HEK293 (cell line): Measurements from ENCODE around the gene PRSS12.

Experiments used
- CTCF ChIA-PET: fragments of 350-600 bp; formaldehyde crosslinking; extraction: SDS; loops from one replicate; lab custom pipeline; 2021; ENCODE audit warnings: antibody characterized with exemption; lab: Yijun Ruan, JAX
- POLR2A ChIA-PET: fragments of 300-600 bp; formaldehyde crosslinking; extraction: SDS; loops from one replicate; lab custom pipeline; 2020; ENCODE audit warnings: antibody characterized with exemption, inconsistent platforms; lab: Yijun Ruan, JAX
- H3K27ac ChIP-seq: fragments of 200-500 bp; sonication (Bioruptor generic); 2 replicates; pipeline ENCODE4 v1.5.1; 2014; ENCODE audit warnings: low read depth, low read length, control low read depth, inconsistent platforms; ENCODE audit errors: extremely low read depth
- H3K36me3 ChIP-seq, 2 experiments: fragments of 200-500 bp in 1 of 2; sonication (Bioruptor generic) in 1 of 2; 1 replicate in 1 of 2; 2 replicates in 1 of 2; pipeline ENCODE4 v1.5.1; 2014 to 2017; ENCODE audit warnings: inconsistent platforms in 2 of 2, low read length in 2 of 2; ENCODE audit not compliant: control insufficient read depth in 2 of 2, insufficient read depth in 1 of 2
- H3K4me1 ChIP-seq: fragments of 200-500 bp; sonication (Bioruptor generic); 2 replicates; pipeline ENCODE4 v1.5.1; 2014; ENCODE audit warnings: mild to moderate bottlenecking, low read length, inconsistent platforms; ENCODE audit not compliant: control insufficient read depth, insufficient read depth
- H3K4me3 ChIP-seq: 2 replicates; pipeline ENCODE4 v1.5.1; 2011; ENCODE audit warnings: low read depth, mild to moderate bottlenecking, control low read depth, low read length, moderate library complexity
- H3K9me3 ChIP-seq: fragments of 200-500 bp; sonication (Bioruptor generic); 2 replicates; pipeline ENCODE4 v1.5.1; 2014; ENCODE audit warnings: low read depth, low read length, inconsistent platforms; ENCODE audit not compliant: control insufficient read depth, insufficient read depth
- BCL11A ChIP-seq: fragments of 450-650 bp; formaldehyde crosslinking; IDR thresholded peaks from 2 replicates; pipeline ENCODE4 v1.5.1; 2016; ENCODE audit warnings: low read depth, missing biosample characterization, missing genetic modification characterization
- EGR2 ChIP-seq: fragments of 450-650 bp; formaldehyde crosslinking; IDR thresholded peaks from 2 replicates; pipeline ENCODE4 v1.5.1; 2016; ENCODE audit warnings: low read depth, missing biosample characterization, missing genetic modification characterization
- GLIS1 ChIP-seq: fragments of 450-650 bp; formaldehyde crosslinking; IDR thresholded peaks from 2 replicates; pipeline ENCODE4 v1.5.1; 2016; ENCODE audit warnings: missing biosample characterization, missing genetic modification characterization
- GLIS2 ChIP-seq: fragments of 450-650 bp; formaldehyde crosslinking; IDR thresholded peaks from 2 replicates; pipeline ENCODE4 v1.5.1; 2016; ENCODE audit warnings: missing biosample characterization, missing genetic modification characterization
- KLF9 ChIP-seq: fragments of 450-650 bp; formaldehyde crosslinking; IDR thresholded peaks from 2 replicates; pipeline ENCODE4 v1.5.1; 2016; ENCODE audit warnings: missing biosample characterization, missing genetic modification characterization, low read depth
- OVOL3 ChIP-seq: fragments of 450-650 bp; formaldehyde crosslinking; IDR thresholded peaks from 2 replicates; pipeline ENCODE4 v1.5.1; 2016; ENCODE audit warnings: missing biosample characterization, missing genetic modification characterization
- SCRT2 ChIP-seq: fragments of 450-650 bp; formaldehyde crosslinking; IDR thresholded peaks from 2 replicates; pipeline ENCODE4 v1.5.1; 2016; ENCODE audit warnings: missing biosample characterization, missing genetic modification characterization
- ZFP3 ChIP-seq: fragments of 450-650 bp; formaldehyde crosslinking; IDR thresholded peaks from 2 replicates; pipeline ENCODE4 v1.5.1; 2016; ENCODE audit warnings: low read depth, missing biosample characterization, missing genetic modification characterization
- ZNF133 ChIP-seq: fragments of 450-650 bp; formaldehyde crosslinking; IDR thresholded peaks from 2 replicates; pipeline ENCODE4 v1.5.1; 2016; ENCODE audit warnings: missing biosample characterization, missing genetic modification characterization
- ZNF138 ChIP-seq: fragments of 450-650 bp; formaldehyde crosslinking; IDR thresholded peaks from 2 replicates; pipeline ENCODE4 v1.5.1; 2016; ENCODE audit warnings: missing biosample characterization, missing genetic modification characterization, borderline replicate concordance
- ZNF175 ChIP-seq: fragments of 450-650 bp; formaldehyde crosslinking; IDR thresholded peaks from 2 replicates; pipeline ENCODE4 v1.5.1; 2016; ENCODE audit warnings: missing biosample characterization, missing genetic modification characterization
- ZNF2 ChIP-seq: fragments of 450-650 bp; formaldehyde crosslinking; IDR thresholded peaks from 2 replicates; pipeline ENCODE4 v1.5.1; 2016; ENCODE audit warnings: missing biosample characterization, missing genetic modification characterization
- ZNF391 ChIP-seq: fragments of 450-650 bp; formaldehyde crosslinking; IDR thresholded peaks from 2 replicates; pipeline ENCODE4 v1.5.1; 2016; ENCODE audit warnings: low read depth, missing biosample characterization, missing genetic modification characterization, borderline replicate concordance
- ZNF416 ChIP-seq: fragments of 450-650 bp; formaldehyde crosslinking; IDR thresholded peaks from 2 replicates; pipeline ENCODE4 v1.5.1; 2016; ENCODE audit warnings: missing biosample characterization, missing genetic modification characterization
- ZNF423 ChIP-seq: fragments of 450-650 bp; formaldehyde crosslinking; IDR thresholded peaks from 2 replicates; pipeline ENCODE4 v1.5.1; 2016; ENCODE audit warnings: missing biosample characterization, missing genetic modification characterization
- ZNF521 ChIP-seq: fragments of 450-650 bp; formaldehyde crosslinking; IDR thresholded peaks from 2 replicates; pipeline ENCODE4 v1.5.1; 2017; ENCODE audit warnings: missing biosample characterization, mild to moderate bottlenecking, missing genetic modification characterization
- ZNF596 ChIP-seq: fragments of 450-650 bp; IDR thresholded peaks from 2 replicates; pipeline ENCODE4 v1.5.0; 2018; ENCODE audit warnings: missing biosample characterization, mild to moderate bottlenecking, missing genetic modification characterization, moderate library complexity
- ZNF621 ChIP-seq: fragments of 450-650 bp; formaldehyde crosslinking; IDR thresholded peaks from 2 replicates; pipeline ENCODE4 v1.5.1; 2017; ENCODE audit warnings: missing biosample characterization, missing genetic modification characterization
- ZNF623 ChIP-seq: fragments of 450-650 bp; formaldehyde crosslinking; IDR thresholded peaks from 2 replicates; pipeline ENCODE4 v1.5.1; 2016; ENCODE audit warnings: missing biosample characterization, missing genetic modification characterization
- ZNF629 ChIP-seq: fragments of 450-650 bp; formaldehyde crosslinking; IDR thresholded peaks from 2 replicates; pipeline ENCODE4 v1.5.1; 2017; ENCODE audit warnings: missing biosample characterization, missing genetic modification characterization
- ZNF658 ChIP-seq: fragments of 450-650 bp; formaldehyde crosslinking; IDR thresholded peaks from 2 replicates; pipeline ENCODE4; 2016; ENCODE audit warnings: missing biosample characterization, missing genetic modification characterization
- ZNF785 ChIP-seq: fragments of 450-650 bp; formaldehyde crosslinking; IDR thresholded peaks from 2 replicates; pipeline ENCODE4 v1.5.1; 2016; ENCODE audit warnings: missing biosample characterization, missing genetic modification characterization
- ZNF792 ChIP-seq: fragments of 450-650 bp; formaldehyde crosslinking; IDR thresholded peaks from 2 replicates; pipeline ENCODE4 v1.5.1; 2016; ENCODE audit warnings: missing biosample characterization, missing genetic modification characterization
- ZNF837 ChIP-seq: fragments of 450-650 bp; formaldehyde crosslinking; IDR thresholded peaks from 2 replicates; pipeline ENCODE4 v1.5.1; 2016; ENCODE audit warnings: missing biosample characterization, missing genetic modification characterization
- ZNF843 ChIP-seq: fragments of 450-650 bp; formaldehyde crosslinking; IDR thresholded peaks from 2 replicates; pipeline ENCODE4 v1.5.1; 2016; ENCODE audit warnings: missing biosample characterization, missing genetic modification characterization
- ZSCAN18 ChIP-seq: fragments of 450-650 bp; formaldehyde crosslinking; IDR thresholded peaks from 2 replicates; pipeline ENCODE4 v1.5.1; 2016; ENCODE audit warnings: missing biosample characterization, missing genetic modification characterization
- ZSCAN30 ChIP-seq: fragments of 450-650 bp; IDR thresholded peaks from 2 replicates; pipeline ENCODE4 v1.5.1; 2018; ENCODE audit warnings: missing biosample characterization, mild to moderate bottlenecking, missing genetic modification characterization, moderate library complexity

The PRSS12 gene

GRCh38 chr4:118285931-118286330 is 66.9 kb downstream of the PRSS12 start (continued):
- TF ChIP-seq GLIS2 (tag by site-specific recombination), result no peak

- H3K9me3 ChIP-seq, result no peaks in the 10 kb centered on the region
- CTCF ChIA-PET, result interaction anchor here (0.9 kb wide), 1 partner anchor 71 kb away, joined by 3 read pairs; no protein-coding TSS in a partner anchor
- TF ChIP-seq ZNF792 (tag by site-specific recombination), result no peak
- TF ChIP-seq ZSCAN18 (tag by site-specific recombination), result no peak
- TF ChIP-seq ZNF623 (tag by site-specific recombination), result no peak
- no peak for TF ChIP-seq ZNF521 (tag by site-specific recombination)
- no peak for TF ChIP-seq ZFP3
- no peak for TF ChIP-seq ZNF658 (tag by site-specific recombination)
- TF ChIP-seq ZNF423 (tag by site-specific recombination), result no peak
- TF ChIP-seq ZNF629, result no peak
- TF ChIP-seq ZNF138 (tag by site-specific recombination), result no peak
- no peak for TF ChIP-seq ZSCAN30 (tag by site-specific recombination)
- no peak for TF ChIP-seq ZNF2 (tag by site-specific recombination)
- no peak for TF ChIP-seq ZNF391 (tag by site-specific recombination)
- TF ChIP-seq ZNF621, result no peak
- TF ChIP-seq ZNF596 (tag by site-specific recombination), result no peak
- no peak for TF ChIP-seq GLIS1 (tag by site-specific recombination)
- TF ChIP-seq ZNF133 (tag by site-specific recombination), result no peak
- TF ChIP-seq BCL11A (tag by site-specific recombination), result no peak
- no peak for TF ChIP-seq ZNF837 (tag by site-specific recombination)
- no peak for TF ChIP-seq GLIS2 (tag by site-specific recombination)
- TF ChIP-seq EGR2, result no peak
- TF ChIP-seq, all 188 proteins: peak for 0
- Histone ChIP-seq H3K36me3 (peaks cover 0 to 37% of the 10 kb centered on the region in 2 experiments; a peak in 1 of 3 replicates), H3K4me3 (no peak overlapping the region), H3K4me1 (no peaks in the 10 kb centered on the region), H3K27ac (no peak overlapping the region)
- POLR2A ChIA-PET, result no interaction called here
Observed at GRCh38 chr4:118284169-118284568, 68.6 kb downstream of the PRSS12 start.

GRCh38 chr4:118282692-118283091 is 70.1 kb downstream of the PRSS12 start:
- ChIA-PET CTCF (interaction anchor here (0.7 kb wide), 1 partner anchor 131 kb away, joined by 3 read pairs; no protein-coding TSS in a partner anchor), POLR2A (no interaction called here)
- Histone ChIP-seq H3K27ac (no peak overlapping the region), H3K9me3 (no peaks in the 10 kb centered on the region), H3K4me3 (no peak overlapping the region), H3K36me3 (peaks cover 0 to 39% of the 10 kb centered on the region in 2 experiments; a peak in 1 of 3 replicates), H3K4me1 (no peaks in the 10 kb centered on the region)
- TF ChIP-seq KLF9 (tag by site-specific recombination) (no peak), ZNF175 (tag by site-specific recombination) (no peak), OVOL3 (tag by site-specific recombination) (no peak), SCRT2 (tag by site-specific recombination) (peak; percentile 71), ZNF843 (tag by site-specific recombination) (no peak), ZNF416 (no peak), ZNF785 (no peak)
